CD14-positive monocyte (primary cell): ENCODE results near the gene DHX57. TPM values are rescaled to one million over a fixed set of nuclear protein-coding genes. Genes with fewer than 3 reads are reported as not detected.

ENCODE experiments used
- DNase-seq, 3 donors: peaks; one replicate each; pipeline ENCODE4 v3.0.0-alpha.2; 2011 to 2022
- H2AFZ ChIP-seq: 2 replicates; pipeline ENCODE4 v1.6.0; 2012; ENCODE audit warnings: mild to moderate bottlenecking, low read depth, low read length, inconsistent platforms; ENCODE audit not compliant: insufficient read depth, poor library complexity, severe bottlenecking
- H3K27ac ChIP-seq, 2 donors: 1 replicate in 1 of 2; 2 replicates in 1 of 2; pipeline ENCODE4 v1.5.1; 2012 to 2013; ENCODE audit warnings: low read length in 2 of 2, control low read depth in 1 of 2, inconsistent platforms in 1 of 2, low read depth in 1 of 2, mild to moderate bottlenecking in 1 of 2
- H3K27me3 ChIP-seq, 2 donors: one replicate each; pipeline versions ENCODE4 v1.6.0 to v1.6.1; 2011 to 2013; ENCODE audit warnings: low read length in 2 of 2; ENCODE audit not compliant: control insufficient read depth in 2 of 2, insufficient read depth in 2 of 2
- H3K36me3 ChIP-seq, 2 donors: replicated peaks in 1 of 2; 1 replicate in 1 of 2; 2 replicates in 1 of 2; pipeline versions ENCODE4 v1.5.1 to v1.6.1; 2012 to 2013; ENCODE audit warnings: low read length in 2 of 2, control low read depth in 1 of 2, inconsistent platforms in 1 of 2, mild to moderate bottlenecking in 1 of 2; ENCODE audit not compliant: insufficient read depth in 2 of 2, control insufficient read depth in 1 of 2
- H3K4me1 ChIP-seq, 2 donors: 1 replicate in 1 of 2; 2 replicates in 1 of 2; pipeline versions ENCODE4 v1.5.1 to v1.6.1; 2012 to 2013; ENCODE audit warnings: low read length in 2 of 2, control low read depth in 1 of 2, inconsistent platforms in 1 of 2, mild to moderate bottlenecking in 1 of 2, moderate library complexity in 1 of 2; ENCODE audit not compliant: insufficient read depth in 2 of 2, control insufficient read depth in 1 of 2
- H3K4me2 ChIP-seq: replicated peaks from 2 replicates; pipeline ENCODE3; 2012; ENCODE audit warnings: low read length, moderate library complexity, mild to moderate bottlenecking; ENCODE audit not compliant: poor library complexity, severe bottlenecking; ENCODE audit errors: extremely low read depth
- H3K4me3 ChIP-seq, 3 experiments: fragments of 200-600 bp in 1 of 3; sonication (generic) in 1 of 3; replicated peaks in 1 of 3; 1 replicate in 2 of 3; 2 replicates in 1 of 3; pipeline ENCODE4 v1.5.1; 2011 to 2013; ENCODE audit warnings: low read length in 3 of 3, mild to moderate bottlenecking in 3 of 3, control low read depth in 2 of 3, low read depth in 2 of 3, inconsistent platforms in 1 of 3, moderate library complexity in 1 of 3
- H3K79me2 ChIP-seq: 2 replicates; pipeline ENCODE4 v1.6.0; 2012; ENCODE audit warnings: mild to moderate bottlenecking, control low read depth, inconsistent platforms, low read length, moderate library complexity; ENCODE audit not compliant: insufficient read depth
- H3K9ac ChIP-seq: 2 replicates; pipeline ENCODE4 v1.6.0; 2017; ENCODE audit warnings: low read length, mild to moderate bottlenecking; ENCODE audit not compliant: insufficient read depth, poor library complexity, severe bottlenecking
- H3K9me3 ChIP-seq, 2 donors: replicated peaks in 1 of 2; 1 replicate in 1 of 2; 2 replicates in 1 of 2; pipeline versions ENCODE4 v1.5.1 to v1.6.1; 2012 to 2013; ENCODE audit warnings: low read length in 2 of 2, control low read depth in 1 of 2; ENCODE audit not compliant: control insufficient read depth in 1 of 2, insufficient read depth in 1 of 2
- H4K20me1 ChIP-seq: 2 replicates; pipeline ENCODE4 v1.6.0; 2012; ENCODE audit warnings: mild to moderate bottlenecking, low read length, control low read depth, moderate library complexity; ENCODE audit not compliant: insufficient read depth
- H3K27ac Mint-ChIP-seq, 7 donors: one replicate each; pipeline ENCODE4 v1.8.0; 2020; ENCODE audit warnings: mild to moderate bottlenecking in 7 of 7, mixed read lengths in 7 of 7, moderate library complexity in 6 of 7, inconsistent platforms in 2 of 7
- H3K27me3 Mint-ChIP-seq, 3 donors: one replicate each; pipeline ENCODE4 v1.8.0; 2021 to 2022; ENCODE audit warnings: low read depth in 3 of 3, mild to moderate bottlenecking in 3 of 3, mixed read lengths in 3 of 3, moderate library complexity in 3 of 3, inconsistent platforms in 1 of 3
- H3K36me3 Mint-ChIP-seq, 2 donors: one replicate each; pipeline ENCODE4 v1.8.0; 2020; ENCODE audit warnings: mixed read lengths in 2 of 2, inconsistent platforms in 1 of 2, mild to moderate bottlenecking in 1 of 2
- H3K4me1 Mint-ChIP-seq: one replicate; pipeline ENCODE4 v1.8.0; 2020; ENCODE audit warnings: mild to moderate bottlenecking, mixed read lengths
- H3K4me3 Mint-ChIP-seq, 2 donors: one replicate each; pipeline ENCODE4 v1.8.0; 2020; ENCODE audit warnings: mild to moderate bottlenecking in 2 of 2, mixed read lengths in 2 of 2, moderate library complexity in 1 of 2
- H3K9me3 Mint-ChIP-seq, 7 donors: one replicate each; pipeline ENCODE4 v1.8.0; 2020 to 2022; ENCODE audit warnings: mixed read lengths in 7 of 7, mild to moderate bottlenecking in 6 of 7, moderate library complexity in 6 of 7, inconsistent platforms in 2 of 7
- WGBS: methylation state at CpG from one replicate; pipeline ENCODE4 v1.1.5; 2013; ENCODE audit warnings: missing lambda C conversion rate; ENCODE audit not compliant: insufficient coverage; 5-methylcytosine and 5-hydroxymethylcytosine counted together
- intact Hi-C, 2 donors: fragments of 100-400 bp; cut with micrococcal nuclease; formaldehyde crosslinking; loops; one replicate each; pipeline versions ENCODE4 v1.15.0 to v1.15.1; 2023
- polyA plus RNA-seq, 3 donors: library from polyadenylated mRNA; depleted of rRNA in 1 of 3; unstranded in 2 of 3; stranded (reverse) in 1 of 3; fragments of 300-500 nt in 2 of 3; fragments of >200 nt in 1 of 3; fragmentation: Illumina TruSeq in 2 of 3; gene quantifications; 1 replicate in 2 of 3; 2 replicates in 1 of 3; pipeline ENCODE4 v1.2.3, GENCODE V29; 2012 to 2021
- TF ChIP-seq, protein P1 (sequence below): fragments of 200-600 bp; IDR thresholded peaks from one replicate; pipeline ENCODE4 v1.8.0; 2022; ENCODE audit warnings: antibody characterized with exemption, mild to moderate bottlenecking

DHX57 gene
- polyA plus RNA-seq, 3 donors = 7.7 to 13.4 (median 12.9) TPM

DNA sequence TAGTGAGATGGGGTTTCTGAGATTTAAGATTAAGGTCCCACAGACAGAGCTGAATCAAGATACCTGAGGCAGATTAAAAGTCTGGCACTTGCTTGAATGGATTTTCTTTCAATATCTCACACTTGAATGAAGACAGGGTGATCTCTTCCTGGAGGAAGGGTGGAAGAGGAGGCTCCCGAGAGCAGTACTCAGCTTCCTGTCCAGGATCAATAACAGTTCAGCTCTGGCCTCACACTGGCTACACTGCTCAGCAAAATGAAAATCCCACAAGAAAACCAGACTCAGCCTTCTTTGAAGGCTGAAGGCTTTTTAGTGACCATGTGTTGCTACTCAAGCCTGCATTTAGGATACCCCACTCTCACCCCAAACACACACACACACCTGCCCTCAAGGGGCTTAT lies 25.0 kb upstream of the DHX57 start:
- Mint-ChIP-seq H3K36me3 (no peaks in the 10 kb centered on the region), H3K9me3 (peaks cover 0 to 2% (median 0%) of the 10 kb centered on the region in 7 donors), H3K4me1 (no peaks in the 10 kb centered on the region), H3K4me3 (no peak overlapping the region), H3K27me3 (peaks cover 0 to 5% (median 1%) of the 10 kb centered on the region in 3 donors), H3K27ac (no peak overlapping the region)
- no peak overlapping the region for H3K9ac ChIP-seq
- no peaks in the 10 kb centered on the region for H3K4me1 ChIP-seq
- H2AFZ ChIP-seq = no peak overlapping the region
- H3K4me2 ChIP-seq = no peak overlapping the region
- H3K4me3 ChIP-seq = no peak overlapping the region
- TF ChIP-seq, protein P1, sequence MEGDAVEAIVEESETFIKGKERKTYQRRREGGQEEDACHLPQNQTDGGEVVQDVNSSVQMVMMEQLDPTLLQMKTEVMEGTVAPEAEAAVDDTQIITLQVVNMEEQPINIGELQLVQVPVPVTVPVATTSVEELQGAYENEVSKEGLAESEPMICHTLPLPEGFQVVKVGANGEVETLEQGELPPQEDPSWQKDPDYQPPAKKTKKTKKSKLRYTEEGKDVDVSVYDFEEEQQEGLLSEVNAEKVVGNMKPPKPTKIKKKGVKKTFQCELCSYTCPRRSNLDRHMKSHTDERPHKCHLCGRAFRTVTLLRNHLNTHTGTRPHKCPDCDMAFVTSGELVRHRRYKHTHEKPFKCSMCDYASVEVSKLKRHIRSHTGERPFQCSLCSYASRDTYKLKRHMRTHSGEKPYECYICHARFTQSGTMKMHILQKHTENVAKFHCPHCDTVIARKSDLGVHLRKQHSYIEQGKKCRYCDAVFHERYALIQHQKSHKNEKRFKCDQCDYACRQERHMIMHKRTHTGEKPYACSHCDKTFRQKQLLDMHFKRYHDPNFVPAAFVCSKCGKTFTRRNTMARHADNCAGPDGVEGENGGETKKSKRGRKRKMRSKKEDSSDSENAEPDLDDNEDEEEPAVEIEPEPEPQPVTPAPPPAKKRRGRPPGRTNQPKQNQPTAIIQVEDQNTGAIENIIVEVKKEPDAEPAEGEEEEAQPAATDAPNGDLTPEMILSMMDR = no peak
- H3K27ac ChIP-seq = no peak overlapping the region
- no peaks in the 10 kb centered on the region for H3K79me2 ChIP-seq
- intact Hi-C loops = no loop called here
- H3K9me3 ChIP-seq = no peaks in the 10 kb centered on the region
- no peak for DNase-seq
- no peaks in the 10 kb centered on the region for H3K27me3 ChIP-seq
- WGBS = no CpG with 5 or more reads among the region's 1 CpG
- no peaks in the 10 kb centered on the region for H4K20me1 ChIP-seq
- H3K36me3 ChIP-seq = no peaks in the 10 kb centered on the region

DNA sequence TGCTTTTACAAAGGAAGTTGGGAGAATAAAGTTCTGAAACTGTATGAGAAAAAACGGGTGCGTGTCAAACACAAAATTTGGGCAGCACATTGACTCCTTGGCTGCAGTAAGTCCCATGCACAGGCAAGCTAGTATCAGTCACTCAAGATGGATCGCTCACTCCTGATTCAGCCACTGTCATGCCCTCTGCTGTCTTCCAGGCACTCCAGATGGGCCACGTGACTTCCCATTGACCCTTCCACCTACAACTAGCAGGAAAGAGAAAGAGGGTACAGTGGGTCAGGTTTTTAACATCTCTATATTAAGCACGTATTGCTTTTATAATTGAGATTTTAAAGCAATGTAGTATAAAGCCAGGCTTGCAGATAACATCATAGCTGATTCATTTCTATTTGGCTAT lies 22.5 kb upstream of the DHX57 start:
- Mint-ChIP-seq H3K4me1 (no peaks in the 10 kb centered on the region), H3K9me3 (peaks cover 0 to 2% (median 0%) of the 10 kb centered on the region in 7 donors), H3K27me3 (peaks cover 1 to 7% (median 3%) of the 10 kb centered on the region in 3 donors), H3K36me3 (no peaks in the 10 kb centered on the region), H3K27ac (peak overlapping the region in 1 of 7 donors; percentile 21), H3K4me3 (no peak overlapping the region)
- 93% methylated on average over 3 of the region's 5 CpGs for WGBS
- no peak overlapping the region for H3K4me2 ChIP-seq
- H3K27me3 ChIP-seq = no peaks in the 10 kb centered on the region
- DNase-seq = no peak
- no peaks in the 10 kb centered on the region for H4K20me1 ChIP-seq
- no peaks in the 10 kb centered on the region for H3K9me3 ChIP-seq
- no peaks in the 10 kb centered on the region for H3K79me2 ChIP-seq
- H3K4me1 ChIP-seq = no peaks in the 10 kb centered on the region
- intact Hi-C loops = no loop called here
- H3K9ac ChIP-seq = no peak overlapping the region
- no peak overlapping the region for H2AFZ ChIP-seq
- H3K27ac ChIP-seq = no peak overlapping the region
- H3K36me3 ChIP-seq = no peaks in the 10 kb centered on the region
- TF ChIP-seq, protein P1 = no peak
- H3K4me3 ChIP-seq = no peak overlapping the region
